HepG2 (cell line): ENCODE results near the gene GFRA1.

Source experiments
- BRCA1 ChIP-seq: sonication (generic); formaldehyde crosslinking; IDR thresholded peaks from 2 replicates; pipeline ENCODE4 v1.4.0; 2020; ENCODE audit warnings: missing genetic modification reagents
- CREB1 ChIP-seq, 2 experiments: fragments of 450-650 bp in 1 of 2; IDR thresholded peaks; 2 replicates each; pipeline ENCODE4 v1.6.1; 2016 to 2017; ENCODE audit warnings: control low read depth in 1 of 2, mild to moderate bottlenecking in 1 of 2, missing compliant biosample characterization in 1 of 2, missing genetic modification characterization in 1 of 2
- EZH2 ChIP-seq: conservative IDR thresholded peaks from 2 replicates; pipeline ENCODE4 v1.6.1; 2012; ENCODE audit warnings: mild to moderate bottlenecking, low read depth, low read length, moderate library complexity
- GABPA ChIP-seq, 2 experiments: IDR thresholded peaks; 2 replicates each; pipeline ENCODE4 v1.6.1; 2011 to 2016; ENCODE audit warnings: low read depth in 2 of 2, low read length in 1 of 2, missing biosample characterization in 1 of 2, missing genetic modification characterization in 1 of 2
- MEF2D ChIP-seq: sonication (generic); formaldehyde crosslinking; IDR thresholded peaks from 2 replicates; pipeline ENCODE4 v1.5.1; 2020; ENCODE audit warnings: mild to moderate bottlenecking, missing genetic modification reagents
- NBN ChIP-seq: fragments of 450-650 bp; conservative IDR thresholded peaks from 2 replicates; pipeline ENCODE4 v1.6.1; 2017
- POLR2A ChIP-seq, 2 experiments: IDR thresholded peaks; 2 replicates each; pipeline ENCODE4 v1.6.1; 2011; ENCODE audit warnings: low read depth in 2 of 2, low read length in 2 of 2, mild to moderate bottlenecking in 1 of 2, moderate library complexity in 1 of 2; ENCODE audit not compliant: insufficient read depth in 1 of 2
- RELA ChIP-seq: sonication (generic); formaldehyde crosslinking; IDR thresholded peaks from 2 replicates; pipeline ENCODE4 v1.4.0; 2020; ENCODE audit warnings: missing genetic modification reagents
- SALL2 ChIP-seq: sonication (generic); formaldehyde crosslinking; IDR thresholded peaks from 2 replicates; pipeline ENCODE4 v1.8.1; 2023; ENCODE audit warnings: mild to moderate bottlenecking, missing genetic modification reagents, inconsistent platforms
- SP1 ChIP-seq, 2 experiments: fragments of 450-650 bp in 1 of 2; sonication (generic) in 1 of 2; formaldehyde crosslinking in 1 of 2; IDR thresholded peaks; 2 replicates each; pipeline versions ENCODE4 v1.4.0 to v1.6.1; 2016 to 2020; ENCODE audit warnings: missing genetic modification reagents in 1 of 2
- ZNF10 ChIP-seq: sonication (generic); formaldehyde crosslinking; IDR thresholded peaks from 2 replicates; pipeline ENCODE4 v1.4.0; 2020; ENCODE audit warnings: mild to moderate bottlenecking, low read depth, missing genetic modification reagents, borderline replicate concordance
- TF ChIP-seq, protein P1 (sequence below): sonication (generic); formaldehyde crosslinking; IDR thresholded peaks from 2 replicates; pipeline ENCODE4 v1.5.0; 2020; ENCODE audit warnings: mild to moderate bottlenecking, missing genetic modification reagents, moderate library complexity
- TF ChIP-seq, protein P2 (sequence below): sonication (generic); formaldehyde crosslinking; IDR thresholded peaks from 2 replicates; pipeline ENCODE4 v1.4.0; 2020; ENCODE audit warnings: missing genetic modification reagents, borderline replicate concordance
- TF ChIP-seq, protein P3 (sequence below): conservative IDR thresholded peaks from 2 replicates; pipeline ENCODE4 v1.6.1; 2018; ENCODE audit warnings: missing genetic modification reagents

GRCh38 chr10:116265686-116266085 lies 7.3 kb downstream of the GFRA1 start:
- TF ChIP-seq SP1 (IDR thresholded peaks at IDR 0.05) (no peak), SP1 (CRISPR knock-in tag; IDR thresholded peaks at IDR 0.05) (no peak), BRCA1 (CRISPR knock-in tag) (no peak), SALL2 (CRISPR knock-in tag) (no peak), GABPA (IDR thresholded peaks at IDR 0.05; ENCODE audit: low read depth, low read length) (no peak), GABPA (CRISPR knock-in tag; IDR thresholded peaks at IDR 0.05; ENCODE audit: low read depth) (no peak), MEF2D (no peak), POLR2A (IDR thresholded peaks at IDR 0.05; ENCODE audit: insufficient read depth in 1 of 2, low read depth in 2 of 2, low read length in 2 of 2) (no peak), RELA (CRISPR knock-in tag) (no peak), CREB1 (IDR thresholded peaks at IDR 0.05) (no peak), CREB1 (CRISPR knock-in tag; IDR thresholded peaks at IDR 0.05) (no peak), ZNF10 (CRISPR knock-in tag) (no peak), NBN (no peak), EZH2 (no peak)
- TF ChIP-seq, protein P1, sequence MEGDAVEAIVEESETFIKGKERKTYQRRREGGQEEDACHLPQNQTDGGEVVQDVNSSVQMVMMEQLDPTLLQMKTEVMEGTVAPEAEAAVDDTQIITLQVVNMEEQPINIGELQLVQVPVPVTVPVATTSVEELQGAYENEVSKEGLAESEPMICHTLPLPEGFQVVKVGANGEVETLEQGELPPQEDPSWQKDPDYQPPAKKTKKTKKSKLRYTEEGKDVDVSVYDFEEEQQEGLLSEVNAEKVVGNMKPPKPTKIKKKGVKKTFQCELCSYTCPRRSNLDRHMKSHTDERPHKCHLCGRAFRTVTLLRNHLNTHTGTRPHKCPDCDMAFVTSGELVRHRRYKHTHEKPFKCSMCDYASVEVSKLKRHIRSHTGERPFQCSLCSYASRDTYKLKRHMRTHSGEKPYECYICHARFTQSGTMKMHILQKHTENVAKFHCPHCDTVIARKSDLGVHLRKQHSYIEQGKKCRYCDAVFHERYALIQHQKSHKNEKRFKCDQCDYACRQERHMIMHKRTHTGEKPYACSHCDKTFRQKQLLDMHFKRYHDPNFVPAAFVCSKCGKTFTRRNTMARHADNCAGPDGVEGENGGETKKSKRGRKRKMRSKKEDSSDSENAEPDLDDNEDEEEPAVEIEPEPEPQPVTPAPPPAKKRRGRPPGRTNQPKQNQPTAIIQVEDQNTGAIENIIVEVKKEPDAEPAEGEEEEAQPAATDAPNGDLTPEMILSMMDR (CRISPR knock-in tag): no peak
- TF ChIP-seq, protein P2, sequence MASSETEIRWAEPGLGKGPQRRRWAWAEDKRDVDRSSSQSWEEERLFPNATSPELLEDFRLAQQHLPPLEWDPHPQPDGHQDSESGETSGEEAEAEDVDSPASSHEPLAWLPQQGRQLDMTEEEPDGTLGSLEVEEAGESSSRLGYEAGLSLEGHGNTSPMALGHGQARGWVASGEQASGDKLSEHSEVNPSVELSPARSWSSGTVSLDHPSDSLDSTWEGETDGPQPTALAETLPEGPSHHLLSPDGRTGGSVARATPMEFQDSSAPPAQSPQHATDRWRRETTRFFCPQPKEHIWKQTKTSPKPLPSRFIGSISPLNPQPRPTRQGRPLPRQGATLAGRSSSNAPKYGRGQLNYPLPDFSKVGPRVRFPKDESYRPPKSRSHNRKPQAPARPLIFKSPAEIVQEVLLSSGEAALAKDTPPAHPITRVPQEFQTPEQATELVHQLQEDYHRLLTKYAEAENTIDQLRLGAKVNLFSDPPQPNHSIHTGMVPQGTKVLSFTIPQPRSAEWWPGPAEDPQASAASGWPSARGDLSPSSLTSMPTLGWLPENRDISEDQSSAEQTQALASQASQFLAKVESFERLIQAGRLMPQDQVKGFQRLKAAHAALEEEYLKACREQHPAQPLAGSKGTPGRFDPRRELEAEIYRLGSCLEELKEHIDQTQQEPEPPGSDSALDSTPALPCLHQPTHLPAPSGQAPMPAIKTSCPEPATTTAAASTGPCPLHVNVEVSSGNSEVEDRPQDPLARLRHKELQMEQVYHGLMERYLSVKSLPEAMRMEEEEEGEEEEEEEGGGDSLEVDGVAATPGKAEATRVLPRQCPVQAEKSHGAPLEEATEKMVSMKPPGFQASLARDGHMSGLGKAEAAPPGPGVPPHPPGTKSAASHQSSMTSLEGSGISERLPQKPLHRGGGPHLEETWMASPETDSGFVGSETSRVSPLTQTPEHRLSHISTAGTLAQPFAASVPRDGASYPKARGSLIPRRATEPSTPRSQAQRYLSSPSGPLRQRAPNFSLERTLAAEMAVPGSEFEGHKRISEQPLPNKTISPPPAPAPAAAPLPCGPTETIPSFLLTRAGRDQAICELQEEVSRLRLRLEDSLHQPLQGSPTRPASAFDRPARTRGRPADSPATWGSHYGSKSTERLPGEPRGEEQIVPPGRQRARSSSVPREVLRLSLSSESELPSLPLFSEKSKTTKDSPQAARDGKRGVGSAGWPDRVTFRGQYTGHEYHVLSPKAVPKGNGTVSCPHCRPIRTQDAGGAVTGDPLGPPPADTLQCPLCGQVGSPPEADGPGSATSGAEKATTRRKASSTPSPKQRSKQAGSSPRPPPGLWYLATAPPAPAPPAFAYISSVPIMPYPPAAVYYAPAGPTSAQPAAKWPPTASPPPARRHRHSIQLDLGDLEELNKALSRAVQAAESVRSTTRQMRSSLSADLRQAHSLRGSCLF (CRISPR knock-in tag): no peak
- TF ChIP-seq, protein P3, sequence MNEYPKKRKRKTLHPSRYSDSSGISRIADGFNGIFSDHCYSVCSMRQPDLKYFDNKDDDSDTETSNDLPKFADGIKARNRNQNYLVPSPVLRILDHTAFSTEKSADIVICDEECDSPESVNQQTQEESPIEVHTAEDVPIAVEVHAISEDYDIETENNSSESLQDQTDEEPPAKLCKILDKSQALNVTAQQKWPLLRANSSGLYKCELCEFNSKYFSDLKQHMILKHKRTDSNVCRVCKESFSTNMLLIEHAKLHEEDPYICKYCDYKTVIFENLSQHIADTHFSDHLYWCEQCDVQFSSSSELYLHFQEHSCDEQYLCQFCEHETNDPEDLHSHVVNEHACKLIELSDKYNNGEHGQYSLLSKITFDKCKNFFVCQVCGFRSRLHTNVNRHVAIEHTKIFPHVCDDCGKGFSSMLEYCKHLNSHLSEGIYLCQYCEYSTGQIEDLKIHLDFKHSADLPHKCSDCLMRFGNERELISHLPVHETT (CRISPR knock-in tag): no peak
